HG03025 (cell line): ENCODE results near the gene POMC.
"Not testable (repeated sequence)": the region's sequence is repeated elsewhere in the genome, so short reads cannot be mapped to it uniquely, and the experiment has no call there.

Experiments used
- ATAC-seq: cut with Tn5 transposase; IDR thresholded peaks from one replicate; pipeline ENCODE4 v1.9.1; 2021; ENCODE audit warnings: mild to moderate bottlenecking, moderate library complexity; ENCODE audit not compliant: unreplicated experiment, low FRiP score

POMC gene

GRCh38 chr2:25141120-25141519, 27.3 kb downstream of the POMC start:
- no peak for ATAC-seq

- not testable (repeated sequence) for ATAC-seq
Observed at GRCh38 chr2:25140535-25140934, 27.8 kb downstream of the POMC start.

DNA sequence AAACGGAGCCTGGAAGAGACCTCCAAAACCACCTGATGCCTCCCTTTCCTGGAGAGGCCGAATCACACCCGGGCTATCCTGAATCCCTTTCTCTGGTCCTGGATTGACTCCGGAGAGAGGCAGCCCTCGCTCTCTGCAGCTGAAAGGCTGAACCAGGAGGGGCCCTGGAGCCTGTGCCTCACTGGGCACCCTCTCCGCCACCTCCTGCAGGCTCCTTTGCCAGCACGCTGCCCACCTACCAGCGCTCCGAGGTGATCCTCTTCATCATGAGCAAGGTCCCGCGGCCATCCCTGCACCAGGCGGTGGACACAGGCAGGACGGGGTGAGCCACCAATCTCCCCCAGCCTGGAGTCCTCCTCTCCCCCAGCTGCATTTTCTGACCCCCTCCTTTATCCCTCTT, 35.7 kb downstream of the POMC start:
- ATAC-seq: no peak

DNA sequence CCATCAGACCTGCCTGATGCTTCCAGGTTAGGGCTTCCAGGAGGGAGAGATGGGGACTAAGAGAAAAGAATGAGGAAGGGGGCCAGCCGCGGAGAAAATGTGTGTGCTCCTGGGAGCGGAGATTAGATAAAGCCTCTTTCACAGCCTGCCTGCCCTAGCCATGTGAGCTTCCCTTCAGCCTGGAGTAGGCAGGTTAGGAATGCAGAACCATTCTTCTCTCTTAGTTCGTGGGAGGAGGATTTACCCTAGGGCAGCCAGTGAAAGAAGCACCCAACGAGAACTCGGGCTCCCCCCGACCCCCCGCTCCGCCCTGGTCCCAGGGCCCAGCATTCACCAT, 36.1 kb downstream of the POMC start:
- ATAC-seq: no peak

DNA sequence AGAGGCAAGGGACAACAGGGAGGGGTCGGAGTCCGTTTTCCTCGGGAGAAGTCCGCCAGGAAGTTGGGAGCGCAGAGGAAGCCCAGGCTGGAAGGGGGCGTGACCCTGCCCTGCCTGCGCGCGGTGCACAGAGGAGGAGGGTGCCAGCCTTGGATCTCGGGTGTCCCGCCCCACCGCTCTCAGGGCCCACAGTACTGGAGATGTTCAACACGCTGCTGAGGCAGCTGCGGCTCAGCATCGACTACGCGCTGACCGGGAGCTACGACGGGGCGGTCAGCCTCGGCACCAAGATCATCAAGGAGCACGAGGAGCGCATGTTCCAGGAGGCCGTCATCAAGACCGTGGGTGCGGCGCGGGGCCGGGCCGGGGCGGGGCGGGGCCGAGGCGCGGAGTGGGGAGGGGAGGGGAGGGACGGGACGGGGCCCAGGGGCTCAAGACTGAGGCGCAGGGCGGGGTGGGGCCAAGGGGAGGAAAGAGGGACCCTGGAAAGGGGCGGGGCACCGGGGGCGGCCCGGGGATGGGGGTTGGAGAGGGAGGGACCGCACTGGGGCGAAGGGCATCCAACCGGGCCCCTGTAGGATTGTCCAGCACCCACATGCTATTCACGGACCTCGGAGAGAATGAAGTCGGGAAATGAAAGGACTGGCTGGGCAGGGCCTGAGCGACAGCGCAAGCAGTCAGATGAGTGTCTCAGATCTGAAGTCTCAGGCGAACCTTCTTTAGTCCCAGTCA, 36.6 kb downstream of the POMC start:
- no peak for ATAC-seq

- ATAC-seq: no peak
Observed at GRCh38 chr2:25131253-25131566, 37.2 kb downstream of the POMC start.

DNA sequence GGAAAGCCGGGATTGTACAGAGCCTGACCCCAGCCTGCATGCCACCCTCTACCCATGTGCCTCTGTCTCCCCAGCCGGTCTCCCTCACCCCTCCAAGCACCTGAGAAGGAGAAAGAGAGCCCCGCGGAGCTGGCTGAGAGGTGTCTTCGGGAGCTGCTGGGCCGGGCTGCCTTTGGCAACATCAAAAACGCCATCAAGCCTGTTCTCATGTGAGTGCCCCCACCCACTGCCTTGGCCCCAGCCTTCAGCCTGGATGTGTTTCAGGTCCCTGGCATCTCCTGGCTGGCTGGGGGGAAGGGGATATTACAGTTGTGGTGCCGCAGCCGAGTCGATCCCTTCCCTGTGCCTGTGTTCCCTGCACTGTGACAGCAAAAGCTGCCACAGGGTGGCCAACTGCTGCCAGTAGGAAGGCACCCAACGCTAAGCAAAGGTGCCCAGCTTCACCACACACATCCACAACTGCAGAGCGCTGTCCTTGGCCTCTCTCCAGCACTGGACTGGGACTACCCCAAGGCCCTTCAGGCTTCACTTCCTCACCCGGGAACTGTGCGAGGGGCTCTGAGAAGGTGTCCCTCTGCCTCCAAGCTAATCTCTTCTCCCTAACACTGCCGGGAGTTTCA, 38.4 kb downstream of the POMC start:
- ATAC-seq: no peak

DNA sequence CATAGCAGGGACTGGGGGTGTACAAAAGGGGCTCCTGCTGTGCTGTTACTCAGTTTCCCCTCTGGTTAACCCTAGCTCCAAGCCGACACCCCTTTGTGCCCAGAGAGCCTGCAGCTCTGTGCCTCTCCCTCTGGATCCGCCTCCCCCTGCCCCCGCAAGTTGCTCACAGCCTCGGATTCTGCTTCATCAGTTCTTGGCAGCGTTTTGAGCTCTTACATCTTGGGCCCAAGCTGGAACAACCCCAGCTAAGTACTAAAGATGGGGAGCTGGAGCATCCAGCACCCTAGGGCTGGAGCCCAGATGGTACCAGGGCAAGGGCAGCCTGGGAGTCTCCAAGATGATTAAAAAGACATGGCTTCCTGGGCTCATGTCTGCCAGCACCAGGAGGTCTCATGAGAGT, 40.7 kb downstream of the POMC start:
- no peak for ATAC-seq

- ATAC-seq: not testable (repeated sequence)
Observed at GRCh38 chr2:25127071-25127470, 41.3 kb downstream of the POMC start.

GRCh38 chr2:25125976-25126375, 42.4 kb downstream of the POMC start:
- no peak for ATAC-seq

- no peak for ATAC-seq
Observed at GRCh38 chr2:25125189-25125588, 43.2 kb downstream of the POMC start.

GRCh38 chr2:25123682-25124081, 44.7 kb downstream of the POMC start:
- ATAC-seq: no peak

GRCh38 chr2:25122367-25122766, 46.0 kb downstream of the POMC start:
- ATAC-seq: no peak

- ATAC-seq: no peak
Observed at GRCh38 chr2:25119263-25119662, 49.1 kb downstream of the POMC start.

DNA sequence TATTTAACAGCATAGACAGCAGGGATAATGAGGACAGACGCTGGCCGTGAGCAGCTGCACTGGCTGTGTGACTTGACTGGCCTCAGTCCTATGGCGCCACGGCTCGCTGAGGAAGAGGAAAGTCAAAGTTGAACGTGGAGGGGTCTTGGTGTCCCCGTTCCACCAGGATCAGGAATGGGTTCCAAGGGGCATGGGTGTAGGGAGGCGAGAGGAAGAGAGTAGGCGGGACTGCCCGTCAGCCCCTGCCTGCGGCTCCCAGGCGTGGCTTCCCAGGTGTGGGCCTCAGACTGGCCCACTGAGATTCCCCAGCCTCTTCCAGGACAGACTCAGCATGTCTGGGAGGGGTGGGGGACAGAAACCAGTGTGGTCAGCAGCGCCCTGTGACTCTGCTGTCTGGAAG, 51.4 kb downstream of the POMC start:
- ATAC-seq: no peak

- no peak for ATAC-seq
Observed at GRCh38 chr2:25115902-25116301, 52.5 kb downstream of the POMC start.

DNA sequence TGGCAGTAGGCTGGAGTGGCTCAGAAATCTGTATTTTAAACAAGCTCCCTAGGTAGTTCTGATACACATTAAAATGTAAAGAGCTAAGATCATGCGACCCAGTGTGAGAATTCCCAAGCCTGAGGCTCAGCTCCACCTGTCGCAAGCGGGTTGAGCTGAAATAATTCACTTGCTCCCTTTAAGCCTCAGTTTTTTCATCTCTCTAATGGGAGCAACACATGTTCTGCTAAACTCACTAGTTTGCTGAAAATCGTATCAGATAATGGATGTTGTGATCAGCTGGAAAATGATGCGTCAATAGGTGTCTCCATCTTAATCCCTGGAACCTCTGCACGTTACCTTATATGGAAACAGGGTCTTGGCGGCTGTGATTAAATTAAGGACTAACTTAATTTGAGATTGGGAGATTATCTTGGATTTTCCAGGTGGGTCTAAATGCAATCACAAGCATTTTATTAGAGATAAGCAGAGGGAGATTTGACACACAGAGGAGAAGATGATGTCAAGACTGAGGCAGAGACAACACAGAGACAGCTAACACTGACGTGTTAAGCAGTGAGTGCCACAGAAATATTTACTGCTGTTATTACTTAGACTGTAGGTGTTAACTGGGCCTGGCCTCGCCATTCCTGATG, 53.0 kb downstream of the POMC start:
- no peak for ATAC-seq

DNA sequence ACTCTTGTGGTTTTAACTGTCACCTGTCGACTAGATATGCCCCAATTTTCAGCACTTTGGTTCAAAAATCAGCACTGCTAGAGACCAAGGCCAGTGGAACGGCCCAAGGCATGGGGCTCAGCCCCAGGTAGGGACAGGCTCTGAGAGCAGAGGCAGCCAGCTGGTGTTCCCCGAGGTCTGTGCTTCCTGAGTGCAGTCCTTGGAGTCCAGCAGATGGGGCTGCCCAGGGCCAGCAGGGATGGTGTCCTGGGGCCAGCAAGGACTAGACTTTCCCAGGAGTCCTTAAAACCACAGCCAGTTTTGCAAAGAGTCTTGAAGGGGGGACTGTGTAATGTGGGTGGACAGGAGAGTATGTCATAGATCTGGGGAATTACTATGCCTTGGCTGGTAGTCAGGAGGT, 56.3 kb downstream of the POMC start:
- ATAC-seq: no peak
